ENCODE data around the gene CYP2R1.
"Not testable (repeated sequence)": the region's sequence is repeated elsewhere in the genome, so short reads cannot be mapped to it uniquely, and the experiment has no call there.

CYP2R1 gene

DNA sequence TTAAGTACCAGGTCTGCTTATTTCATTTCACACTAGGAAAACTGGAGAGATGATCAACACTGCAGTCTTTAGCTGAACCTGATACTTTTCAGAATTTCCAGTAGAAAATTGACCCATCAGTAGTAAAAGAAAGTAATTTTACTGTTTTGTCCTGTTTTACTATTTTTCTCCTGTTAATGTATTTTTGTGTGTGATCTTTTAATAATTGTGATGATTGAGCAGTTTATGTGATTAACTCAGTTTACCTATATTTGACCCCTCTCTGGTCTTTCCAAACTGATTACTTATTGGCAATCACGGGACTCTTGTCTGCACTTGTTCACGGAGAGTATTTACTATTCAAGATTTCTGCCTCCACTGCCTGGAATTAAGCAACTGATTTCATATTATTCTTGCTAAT is 546 bp upstream of the CYP2R1 start:
- FAIRE-seq (no peak), DNase-seq (ENCODE audit: insufficient read length, low spot score) (no peak)
- TF ChIP-seq CTCF (IDR thresholded peaks at IDR 0.05; ENCODE audit: insufficient read depth, missing control alignments), result no peak

GRCh38 chr11:14891143-14892035 is 642 bp downstream of the CYP2R1 start:
- FAIRE-seq (no peak), DNase-seq (ENCODE audit: insufficient read length, low spot score) (peak; percentile 58)
- no peak for TF ChIP-seq CTCF (IDR thresholded peaks at IDR 0.05; ENCODE audit: insufficient read depth, missing control alignments)

GRCh38 chr11:14886513-14886912 is 5.5 kb downstream of the CYP2R1 start:
- DNase-seq (ENCODE audit: insufficient read length, low spot score) (no peak), FAIRE-seq (no peak)
- TF ChIP-seq CTCF (IDR thresholded peaks at IDR 0.05; ENCODE audit: insufficient read depth, missing control alignments), result no peak

DNA sequence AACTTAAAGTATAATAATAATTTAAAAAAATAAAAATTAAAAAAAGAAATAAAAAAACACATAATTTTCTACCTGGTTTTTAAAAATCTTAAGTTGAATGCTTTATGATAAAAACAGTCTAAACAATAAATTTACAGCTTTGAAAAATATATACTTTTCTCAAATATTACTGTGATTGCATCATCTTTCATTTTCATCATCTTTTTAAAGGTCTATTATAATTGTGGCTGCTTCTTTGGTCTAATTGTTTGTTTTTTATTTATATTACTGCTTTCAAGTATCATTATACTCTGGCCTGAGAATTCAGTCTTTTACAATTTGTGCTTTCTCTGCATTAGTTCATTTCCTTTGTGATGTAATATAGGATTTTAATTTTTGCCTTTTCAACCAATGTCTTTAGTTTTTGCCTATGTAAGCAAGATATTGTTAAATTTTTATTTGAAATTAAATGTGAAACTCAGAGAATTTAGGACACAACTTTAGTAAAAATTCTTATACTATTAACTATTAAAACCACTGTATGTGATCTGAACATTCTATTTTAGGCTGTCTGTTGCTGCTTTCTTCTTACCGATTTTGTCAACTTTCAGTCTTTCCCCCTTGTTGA is 7.3 kb downstream of the CYP2R1 start:
- DNase-seq (ENCODE audit: insufficient read length, low spot score) (no peak), FAIRE-seq (no peak)
- TF ChIP-seq CTCF (IDR thresholded peaks at IDR 0.05; ENCODE audit: insufficient read depth, missing control alignments), result no peak

- FAIRE-seq; DNase-seq (ENCODE audit: insufficient read length, low spot score): not testable (repeated sequence)
Observed at GRCh38 chr11:14883683-14884082, 8.3 kb downstream of the CYP2R1 start.

DNA sequence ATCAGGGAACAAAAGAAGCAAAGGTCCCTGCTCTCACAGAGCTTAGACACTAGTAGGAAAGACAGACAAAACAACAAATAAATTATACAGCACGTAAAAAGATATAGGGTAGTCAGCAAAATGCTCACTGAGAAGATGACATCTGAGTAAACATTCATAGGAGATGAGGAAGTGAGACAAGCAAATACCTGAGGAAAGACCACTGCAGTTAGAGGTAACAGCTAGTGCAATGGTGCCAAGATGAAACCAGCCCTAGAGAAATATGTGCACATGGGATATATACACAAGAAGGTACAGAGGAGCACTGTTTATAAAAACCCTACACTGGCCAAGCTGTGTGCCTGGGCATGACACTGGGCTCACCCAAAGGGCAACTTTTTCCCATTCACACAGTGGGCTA is 9.8 kb downstream of the CYP2R1 start:
- DNase-seq (ENCODE audit: insufficient read length, low spot score) (no peak), FAIRE-seq (no peak)
- TF ChIP-seq CTCF (IDR thresholded peaks at IDR 0.05; ENCODE audit: insufficient read depth, missing control alignments), result no peak

DNA sequence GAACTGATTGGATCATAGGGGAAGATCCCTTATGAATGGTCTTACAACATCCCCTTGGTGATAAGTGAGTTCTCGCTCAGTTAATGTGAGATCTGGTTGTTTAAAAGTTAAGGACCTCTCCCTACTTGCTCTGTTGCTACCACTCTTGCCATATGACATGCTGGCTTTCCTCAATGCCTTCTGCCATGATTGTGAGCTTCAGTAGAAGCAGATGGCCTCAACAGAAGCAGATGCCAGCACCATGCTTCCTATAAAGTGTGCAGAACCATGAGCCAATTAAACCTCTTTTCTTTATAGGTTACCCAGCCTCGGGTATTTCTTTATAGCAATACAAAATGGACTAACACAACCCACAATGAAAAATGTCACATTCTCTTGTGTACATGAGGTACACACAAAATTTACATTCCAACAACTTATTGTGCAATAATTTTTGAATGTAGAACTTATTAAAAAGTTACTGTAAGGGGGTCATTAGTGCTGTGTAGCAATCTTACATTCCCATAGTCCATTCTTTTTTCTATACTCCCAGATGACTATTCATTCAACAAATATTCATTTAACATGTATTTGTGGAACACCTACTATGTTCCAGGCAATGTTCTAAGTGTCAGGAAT is 10.3 kb downstream of the CYP2R1 start:
- DNase-seq (ENCODE audit: insufficient read length, low spot score), result no peak
- TF ChIP-seq CTCF (IDR thresholded peaks at IDR 0.05; ENCODE audit: insufficient read depth, missing control alignments), result no peak
- FAIRE-seq, result no peak
